Neuron (in vitro differentiated cells): ENCODE results near the gene UBE2U.
"Not testable (repeated sequence)": the region's sequence is repeated elsewhere in the genome, so short reads cannot be mapped to it uniquely, and the experiment has no call there.

ENCODE experiments used
- H2AFZ ChIP-seq: one replicate; pipeline ENCODE4 v1.6.1; 2013; ENCODE audit warnings: low read depth, mild to moderate bottlenecking, inconsistent platforms, low read length, moderate library complexity
- H3K27me3 ChIP-seq: one replicate; pipeline ENCODE4 v1.6.1; 2013; ENCODE audit warnings: low read length; ENCODE audit not compliant: insufficient read depth
- H3K36me3 ChIP-seq: one replicate; pipeline ENCODE4 v1.6.1; 2013; ENCODE audit warnings: low read length; ENCODE audit not compliant: insufficient read depth
- H3K4me1 ChIP-seq: one replicate; pipeline ENCODE4 v1.6.1; 2013; ENCODE audit warnings: low read length; ENCODE audit not compliant: insufficient read depth
- H3K4me3 ChIP-seq: 2 replicates; pipeline ENCODE4 v1.5.1; 2013; ENCODE audit warnings: mild to moderate bottlenecking, low read length, moderate library complexity
- H3K9me3 ChIP-seq: one replicate; pipeline ENCODE4 v1.6.1; 2013; ENCODE audit warnings: low read length

The UBE2U gene

GRCh38 chr1:64196074-64196870 is 7.2 kb upstream of the UBE2U start:
- H3K36me3 ChIP-seq = no peaks in the 10 kb centered on the region
- peaks cover 4% of the 10 kb centered on the region for H3K4me1 ChIP-seq
- no peaks in the 10 kb centered on the region for H3K9me3 ChIP-seq
- no peak overlapping the region for H3K4me3 ChIP-seq
- no peak overlapping the region for H2AFZ ChIP-seq
- peaks cover 6% of the 10 kb centered on the region for H3K27me3 ChIP-seq

DNA sequence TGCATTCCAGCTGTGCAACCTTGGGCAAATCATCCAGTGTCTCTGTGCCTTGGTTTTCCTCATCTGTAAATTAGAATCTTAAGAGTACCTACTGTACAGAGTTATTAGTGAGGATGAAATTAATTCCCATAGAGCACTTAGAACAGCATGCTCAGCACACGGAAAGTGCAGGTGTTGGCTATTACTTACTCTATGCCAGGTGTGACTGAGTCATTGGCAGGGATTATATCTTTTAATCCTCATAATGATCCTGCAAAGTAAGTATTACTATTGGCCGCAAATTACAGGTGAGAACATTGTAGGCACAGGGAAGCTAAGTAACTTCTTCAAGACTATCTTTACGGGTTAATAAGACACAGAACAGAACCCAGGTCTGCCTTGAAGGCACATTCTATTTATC is 6.3 kb upstream of the UBE2U start:
- no peaks in the 10 kb centered on the region for H3K36me3 ChIP-seq
- H3K9me3 ChIP-seq = no peaks in the 10 kb centered on the region
- peaks cover 6% of the 10 kb centered on the region for H3K27me3 ChIP-seq
- H2AFZ ChIP-seq = no peak overlapping the region
- peaks cover 4% of the 10 kb centered on the region for H3K4me1 ChIP-seq
- H3K4me3 ChIP-seq = no peak overlapping the region

GRCh38 chr1:64199154-64199553 is 4.3 kb upstream of the UBE2U start:
- Histone ChIP-seq H3K9me3 (peaks cover 4% of the 10 kb centered on the region), H2AFZ (no peak overlapping the region), H3K4me1 (peaks cover 4% of the 10 kb centered on the region), H3K36me3 (no peaks in the 10 kb centered on the region), H3K27me3 (peaks cover 8% of the 10 kb centered on the region), H3K4me3 (no peak overlapping the region)

DNA sequence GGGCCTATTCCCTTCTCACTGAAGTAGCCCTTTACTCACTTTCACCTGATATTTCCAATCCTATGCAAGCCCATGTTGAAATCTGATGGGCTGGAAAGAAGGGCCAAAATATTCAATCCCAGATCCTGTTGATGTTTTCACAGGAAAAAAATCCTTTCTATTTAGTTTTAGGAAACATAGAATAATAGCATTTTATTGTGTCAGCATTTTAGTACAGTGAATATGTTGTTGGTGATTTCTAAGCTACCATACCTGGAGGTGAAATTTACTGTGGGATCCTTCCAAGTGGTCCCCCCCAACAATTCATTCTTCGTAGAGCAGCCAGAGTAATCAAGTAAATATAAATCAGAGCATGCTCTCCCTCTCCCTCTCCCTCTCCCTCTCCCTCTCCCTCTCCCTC is 3.4 kb upstream of the UBE2U start:
- Histone ChIP-seq H3K4me3 (no peak overlapping the region), H3K9me3 (peaks cover 4% of the 10 kb centered on the region), H2AFZ (no peak overlapping the region), H3K36me3 (no peaks in the 10 kb centered on the region), H3K4me1 (peaks cover 4% of the 10 kb centered on the region), H3K27me3 (peaks cover 12% of the 10 kb centered on the region)

- Histone ChIP-seq H3K27me3 (peaks cover 8% of the 10 kb centered on the region), H3K4me3 (no peak overlapping the region), H2AFZ (no peak overlapping the region), H3K4me1 (no peaks in the 10 kb centered on the region), H3K36me3 (no peaks in the 10 kb centered on the region), H3K9me3 (no peaks in the 10 kb centered on the region)
These were observed 5.8 kb downstream of the UBE2U start for GRCh38 chr1:64209221-64209620.

DNA sequence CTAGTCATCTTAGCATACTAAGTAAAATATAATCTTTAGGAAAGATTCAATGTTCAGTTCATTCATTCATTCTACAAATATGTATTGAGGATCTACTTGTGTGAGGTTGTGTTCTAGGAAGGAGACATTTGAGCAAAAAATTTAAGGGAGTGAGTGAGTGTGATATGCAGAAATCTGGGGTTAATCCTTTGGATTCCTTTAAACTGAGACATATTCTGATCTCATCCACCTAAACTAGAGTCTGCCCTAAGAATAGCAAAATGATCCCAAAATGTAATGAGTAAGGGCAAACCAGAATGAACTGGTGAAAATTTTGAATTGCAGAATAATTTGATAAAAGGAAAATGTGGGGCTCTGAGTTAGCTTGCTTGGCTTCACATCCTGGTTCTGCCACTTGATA is 8.6 kb downstream of the UBE2U start:
- Histone ChIP-seq H2AFZ (no peak overlapping the region), H3K4me3 (no peak overlapping the region), H3K27me3 (peaks cover 3% of the 10 kb centered on the region), H3K9me3 (no peaks in the 10 kb centered on the region), H3K36me3 (no peaks in the 10 kb centered on the region), H3K4me1 (no peaks in the 10 kb centered on the region)

DNA sequence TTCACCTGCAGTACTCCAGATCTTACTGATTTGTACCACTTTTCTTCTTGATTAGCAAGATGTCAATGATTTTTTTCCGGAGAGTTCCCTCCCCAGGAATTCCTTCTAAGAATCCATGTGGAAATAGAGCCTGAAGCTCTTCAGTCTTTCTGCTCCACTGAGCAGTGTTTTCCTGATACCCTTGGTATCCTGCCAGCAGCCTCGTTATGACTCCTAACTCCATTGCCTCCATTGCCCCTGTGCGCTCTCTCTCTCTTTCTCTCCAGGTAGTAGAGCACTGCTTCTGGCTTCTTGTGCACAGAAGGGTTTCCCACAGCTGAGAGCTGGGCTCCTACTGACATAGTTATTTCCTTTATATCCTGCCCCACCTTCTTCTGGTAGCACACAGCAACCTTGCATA is 12.2 kb downstream of the UBE2U start:
- Histone ChIP-seq H3K9me3 (no peaks in the 10 kb centered on the region), H3K27me3 (peaks cover 3% of the 10 kb centered on the region), H3K36me3 (no peaks in the 10 kb centered on the region), H3K4me1 (no peaks in the 10 kb centered on the region), H2AFZ (no peak overlapping the region), H3K4me3 (no peak overlapping the region)

DNA sequence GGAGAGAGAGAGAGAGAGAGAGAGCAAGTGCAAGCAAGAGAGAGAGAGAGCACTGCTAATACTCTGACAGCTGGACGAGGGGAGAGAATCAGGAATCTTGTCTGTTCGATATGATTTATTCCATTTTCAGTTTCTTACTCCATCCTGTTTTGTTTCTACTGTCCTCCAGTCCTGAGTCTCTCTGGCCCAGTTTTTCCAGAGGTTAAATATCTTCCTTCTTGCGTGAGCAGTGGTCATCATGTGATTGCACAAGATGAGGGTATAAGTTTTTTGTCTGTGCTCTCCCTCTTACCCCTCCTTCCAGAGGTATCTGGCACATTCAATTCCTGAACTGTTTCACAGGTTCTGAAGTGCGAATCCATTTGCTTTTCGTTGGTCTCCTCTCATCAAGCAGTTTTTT is 16.8 kb downstream of the UBE2U start:
- H3K4me3 ChIP-seq = no peak overlapping the region
- no peaks in the 10 kb centered on the region for H3K4me1 ChIP-seq
- H3K9me3 ChIP-seq = no peaks in the 10 kb centered on the region
- H2AFZ ChIP-seq = no peak overlapping the region
- H3K36me3 ChIP-seq = no peaks in the 10 kb centered on the region
- no peaks in the 10 kb centered on the region for H3K27me3 ChIP-seq

DNA sequence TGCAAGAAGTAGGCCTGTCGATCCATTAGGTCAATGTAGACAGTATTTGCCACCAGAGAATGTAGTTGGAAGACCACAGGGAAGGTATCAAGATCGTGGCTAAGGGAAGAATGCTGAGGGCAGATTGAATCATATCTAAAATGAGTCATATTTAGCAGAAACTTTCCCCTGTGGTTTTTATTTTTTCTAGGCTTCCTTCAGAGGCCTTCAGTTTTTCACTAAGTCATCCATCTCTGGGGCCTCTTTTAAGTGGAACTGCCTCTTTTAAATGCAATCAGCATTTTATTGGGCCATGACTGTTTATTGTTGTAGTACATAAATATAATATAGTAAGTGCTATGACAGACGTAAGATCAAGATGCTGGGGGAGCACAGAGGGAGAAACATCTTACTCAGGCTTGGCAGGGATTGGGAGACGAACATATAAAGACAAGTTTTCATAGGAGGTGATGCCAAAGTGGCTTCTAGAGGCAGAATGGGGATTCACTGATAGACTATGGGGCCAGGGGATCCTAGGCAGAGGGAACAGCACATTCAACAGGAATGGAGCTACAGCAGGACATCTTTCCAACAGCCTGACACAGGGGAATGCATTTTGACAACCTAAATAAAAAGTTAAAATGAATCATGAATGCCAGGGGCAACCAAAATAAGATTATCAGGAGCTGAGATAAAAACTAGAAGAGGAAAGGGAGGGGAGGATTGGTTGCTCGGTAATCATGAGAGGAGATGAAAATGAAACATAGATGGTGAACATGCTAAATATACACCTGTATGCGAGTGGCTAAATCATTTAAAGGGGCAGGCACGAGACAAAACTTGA is 20.1 kb downstream of the UBE2U start:
- H3K27me3 ChIP-seq = no peaks in the 10 kb centered on the region

GRCh38 chr1:64224236-64224635 is 20.8 kb downstream of the UBE2U start:
- not testable (repeated sequence) for H3K27me3 ChIP-seq, H3K4me3 ChIP-seq, H3K4me1 ChIP-seq, H3K36me3 ChIP-seq, H3K9me3 ChIP-seq, H2AFZ ChIP-seq

More for the DNA sequence above, 20.1 kb downstream of the UBE2U start:
- H3K4me3 ChIP-seq = no peak overlapping the region
- no peak overlapping the region for H2AFZ ChIP-seq
- H3K36me3 ChIP-seq = no peaks in the 10 kb centered on the region
- no peaks in the 10 kb centered on the region for H3K4me1 ChIP-seq
- H3K9me3 ChIP-seq = no peaks in the 10 kb centered on the region

GRCh38 chr1:64228167-64228957 is 24.9 kb downstream of the UBE2U start:
- Histone ChIP-seq H3K4me1 (no peaks in the 10 kb centered on the region), H3K9me3 (no peaks in the 10 kb centered on the region), H3K4me3 (no peak overlapping the region), H2AFZ (no peak overlapping the region), H3K27me3 (peaks cover 6% of the 10 kb centered on the region), H3K36me3 (no peaks in the 10 kb centered on the region)

DNA sequence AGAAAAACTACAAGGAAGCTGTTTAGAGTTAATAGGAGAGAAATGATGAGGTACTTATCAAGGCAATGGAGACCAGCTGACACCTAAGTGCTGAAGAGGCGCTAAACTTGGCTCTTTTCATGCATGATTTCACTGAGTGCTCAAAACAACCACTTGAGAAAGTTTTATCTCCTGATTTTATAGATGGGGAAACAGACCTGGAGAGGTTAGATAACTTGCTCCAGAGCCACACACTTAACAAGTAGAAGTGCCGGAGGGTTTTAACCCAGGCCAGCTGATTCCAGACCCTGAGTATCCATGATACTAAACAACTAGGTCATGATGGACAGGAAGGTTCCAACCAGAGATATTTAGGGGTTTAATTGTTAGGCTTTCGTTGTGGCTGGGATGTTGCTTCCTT is 25.9 kb downstream of the UBE2U start:
- Histone ChIP-seq H3K27me3 (peaks cover 6% of the 10 kb centered on the region), H3K36me3 (no peaks in the 10 kb centered on the region), H3K4me1 (no peaks in the 10 kb centered on the region), H2AFZ (no peak overlapping the region), H3K4me3 (no peak overlapping the region), H3K9me3 (no peaks in the 10 kb centered on the region)

- H3K9me3 ChIP-seq = no peaks in the 10 kb centered on the region
- H3K27me3 ChIP-seq = peaks cover 6% of the 10 kb centered on the region
- no peaks in the 10 kb centered on the region for H3K4me1 ChIP-seq
- H3K36me3 ChIP-seq = no peaks in the 10 kb centered on the region
- H3K4me3 ChIP-seq = no peak overlapping the region
- no peak overlapping the region for H2AFZ ChIP-seq
These were observed 27.7 kb downstream of the UBE2U start for GRCh38 chr1:64231153-64231552.
